Measurements from ENCODE around the gene ARHGAP21. TPM values are rescaled to one million over a fixed set of nuclear protein-coding genes. Genes with fewer than 3 reads are reported as not detected.

Gene ARHGAP21
- total RNA-seq, 1 experiment from 2014 or later = 11.6 TPM

DNA sequence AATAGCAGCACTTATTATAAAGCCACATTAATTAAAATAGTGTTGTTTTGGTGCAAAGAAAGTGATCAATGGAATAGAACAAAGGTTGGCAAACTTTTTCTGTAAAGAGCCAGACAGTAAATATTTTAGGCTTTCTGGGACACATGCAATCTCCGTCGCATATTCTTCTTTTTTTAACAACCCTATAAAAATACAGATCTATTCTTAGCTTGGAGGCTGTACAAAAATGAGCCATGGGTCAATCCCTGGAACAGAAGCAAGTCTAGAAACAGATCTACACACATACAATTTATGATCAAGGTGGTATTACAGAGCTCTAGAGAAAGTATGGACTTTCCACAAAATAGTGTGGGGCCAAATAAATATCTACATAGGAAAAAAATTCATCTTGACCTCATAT lies 71.8 kb downstream of the ARHGAP21 start:
- Histone ChIP-seq H3K27me3 (ENCODE audit: low read length) (no peaks in the 10 kb centered on the region), H3K9ac (ENCODE audit: low read length) (no peak overlapping the region), H3K9me3 (ENCODE audit: low read length) (no peaks in the 10 kb centered on the region), H4K20me1 (ENCODE audit: insufficient read depth, low read depth, low read length) (no peaks in the 10 kb centered on the region), H3K9me2 (replicated peaks; ENCODE audit: insufficient read depth, low read length) (no peaks in the 10 kb centered on the region), H3K4me3 (ENCODE audit: low read length) (no peak overlapping the region), H3K4me2 (ENCODE audit: low read depth, low read length, poor library complexity, severe bottlenecking) (no peak overlapping the region), H2AFZ (ENCODE audit: low read length) (no peak overlapping the region), H3K36me3 (ENCODE audit: insufficient read depth, low read length) (no peaks in the 10 kb centered on the region), H3K27ac (ENCODE audit: low read length) (no peak overlapping the region), H3K4me1 (ENCODE audit: low read length) (no peaks in the 10 kb centered on the region), H3K79me2 (ENCODE audit: low read length) (no peaks in the 10 kb centered on the region)
- no peak for DNase-seq

DNA sequence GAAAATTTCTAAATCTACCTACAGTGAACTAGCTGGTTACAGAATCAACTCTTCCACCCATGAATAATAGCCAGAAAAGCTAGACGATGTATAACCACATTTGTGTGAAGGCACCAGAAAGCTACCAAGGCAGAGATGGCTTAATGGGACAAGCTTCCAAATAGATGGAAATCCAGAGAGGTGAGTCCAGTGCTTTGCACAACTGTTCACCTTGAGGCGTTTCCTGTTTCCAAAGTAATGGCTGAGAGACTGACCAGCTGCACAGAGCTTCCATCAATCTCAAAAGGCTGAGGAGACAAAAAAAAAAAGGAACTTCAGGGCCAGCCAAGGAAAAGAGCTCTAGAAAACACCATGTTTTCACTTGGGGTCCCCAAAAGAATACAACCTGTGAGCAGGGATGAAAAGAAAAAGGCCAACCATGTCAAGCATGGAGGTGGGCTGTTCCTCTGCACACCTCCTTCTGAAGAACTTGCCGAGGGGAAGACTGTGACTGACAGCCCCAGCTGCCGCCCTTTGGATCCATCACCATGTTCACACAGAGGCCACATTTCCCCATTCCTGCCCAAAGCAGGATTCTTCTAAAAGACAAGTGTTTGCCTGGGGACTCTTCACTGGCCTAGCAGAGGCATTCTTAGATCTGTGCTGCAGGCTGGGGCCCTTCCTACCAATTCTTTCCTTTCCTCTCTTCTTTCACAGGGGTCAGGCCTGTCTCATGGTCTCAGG lies 72.9 kb downstream of the ARHGAP21 start:
- Histone ChIP-seq H3K36me3 (ENCODE audit: insufficient read depth, low read length) (no peaks in the 10 kb centered on the region), H3K4me1 (ENCODE audit: low read length) (no peaks in the 10 kb centered on the region), H3K9ac (ENCODE audit: low read length) (no peak overlapping the region), H3K4me3 (ENCODE audit: low read length) (no peak overlapping the region), H3K9me3 (ENCODE audit: low read length) (no peaks in the 10 kb centered on the region), H3K4me2 (ENCODE audit: low read depth, low read length, poor library complexity, severe bottlenecking) (no peak overlapping the region), H3K79me2 (ENCODE audit: low read length) (no peaks in the 10 kb centered on the region), H2AFZ (ENCODE audit: low read length) (no peak overlapping the region), H3K27me3 (ENCODE audit: low read length) (no peaks in the 10 kb centered on the region), H3K9me2 (replicated peaks; ENCODE audit: insufficient read depth, low read length) (no peaks in the 10 kb centered on the region), H3K27ac (ENCODE audit: low read length) (no peak overlapping the region), H4K20me1 (ENCODE audit: insufficient read depth, low read depth, low read length) (no peaks in the 10 kb centered on the region)
- DNase-seq = no peak

DNA sequence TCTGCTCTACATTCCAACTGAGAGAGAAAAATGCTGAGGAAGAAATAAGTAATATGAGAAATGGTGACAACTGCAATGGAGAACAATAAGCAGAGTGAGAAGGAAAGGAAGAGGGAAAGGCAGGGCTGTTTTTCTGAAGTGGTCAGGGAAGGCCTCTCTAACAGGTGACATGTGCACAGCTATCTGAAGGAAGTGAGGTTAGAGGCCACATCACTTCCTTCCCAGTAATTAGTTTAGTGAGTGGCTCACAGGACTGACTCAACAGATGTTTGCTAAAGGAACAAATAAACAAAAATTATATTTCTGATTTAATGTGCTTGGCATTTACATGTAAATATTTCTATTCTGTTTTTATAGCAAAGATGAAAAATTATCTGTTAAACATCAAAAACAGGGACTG lies 77.9 kb downstream of the ARHGAP21 start:
- H3K36me3 ChIP-seq (ENCODE audit: insufficient read depth, low read length) = no peaks in the 10 kb centered on the region
- DNase-seq = no peak
- no peak overlapping the region for H3K4me3 ChIP-seq (ENCODE audit: low read length)
- H3K79me2 ChIP-seq (ENCODE audit: low read length) = no peaks in the 10 kb centered on the region
- no peak overlapping the region for H3K4me2 ChIP-seq (ENCODE audit: low read depth, low read length, poor library complexity, severe bottlenecking)
- H3K27ac ChIP-seq (ENCODE audit: low read length) = no peak overlapping the region
- no peaks in the 10 kb centered on the region for H3K4me1 ChIP-seq (ENCODE audit: low read length)
- no peaks in the 10 kb centered on the region for H3K27me3 ChIP-seq (ENCODE audit: low read length)
- no peaks in the 10 kb centered on the region for H3K9me2 ChIP-seq (replicated peaks; ENCODE audit: insufficient read depth, low read length)
- H4K20me1 ChIP-seq (ENCODE audit: insufficient read depth, low read depth, low read length) = no peaks in the 10 kb centered on the region
- H2AFZ ChIP-seq (ENCODE audit: low read length) = no peak overlapping the region
- no peaks in the 10 kb centered on the region for H3K9me3 ChIP-seq (ENCODE audit: low read length)
- H3K9ac ChIP-seq (ENCODE audit: low read length) = no peak overlapping the region

DNA sequence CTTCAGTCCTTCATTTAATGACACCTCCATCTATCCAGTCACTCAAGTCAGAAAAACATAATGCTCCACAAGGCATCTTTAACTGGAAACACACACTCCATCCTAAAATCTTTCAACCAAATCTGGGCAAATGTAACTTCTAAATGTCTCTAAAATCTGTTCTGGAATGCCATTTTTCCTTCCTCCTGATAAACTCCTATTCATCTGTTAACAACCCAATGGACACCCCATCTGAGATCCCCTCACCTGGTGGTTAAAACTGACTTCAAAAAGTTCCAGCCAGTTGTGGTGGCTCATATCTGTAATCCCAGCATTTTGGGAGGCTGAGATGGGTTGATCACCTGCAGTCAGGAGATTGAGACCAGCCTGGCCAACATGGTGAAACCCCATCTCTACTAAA lies 78.7 kb downstream of the ARHGAP21 start:
- H3K4me2 ChIP-seq (ENCODE audit: low read depth, low read length, poor library complexity, severe bottlenecking) = no peak overlapping the region
- H3K9ac ChIP-seq (ENCODE audit: low read length) = no peak overlapping the region
- H3K27ac ChIP-seq (ENCODE audit: low read length) = no peak overlapping the region
- no peak overlapping the region for H2AFZ ChIP-seq (ENCODE audit: low read length)
- H3K36me3 ChIP-seq (ENCODE audit: insufficient read depth, low read length) = no peaks in the 10 kb centered on the region
- H3K27me3 ChIP-seq (ENCODE audit: low read length) = no peaks in the 10 kb centered on the region
- no peaks in the 10 kb centered on the region for H3K9me3 ChIP-seq (ENCODE audit: low read length)
- H3K4me3 ChIP-seq (ENCODE audit: low read length) = no peak overlapping the region
- H3K4me1 ChIP-seq (ENCODE audit: low read length) = no peaks in the 10 kb centered on the region
- no peak for DNase-seq
- no peaks in the 10 kb centered on the region for H3K9me2 ChIP-seq (replicated peaks; ENCODE audit: insufficient read depth, low read length)
- no peaks in the 10 kb centered on the region for H4K20me1 ChIP-seq (ENCODE audit: insufficient read depth, low read depth, low read length)
- H3K79me2 ChIP-seq (ENCODE audit: low read length) = no peaks in the 10 kb centered on the region

DNA sequence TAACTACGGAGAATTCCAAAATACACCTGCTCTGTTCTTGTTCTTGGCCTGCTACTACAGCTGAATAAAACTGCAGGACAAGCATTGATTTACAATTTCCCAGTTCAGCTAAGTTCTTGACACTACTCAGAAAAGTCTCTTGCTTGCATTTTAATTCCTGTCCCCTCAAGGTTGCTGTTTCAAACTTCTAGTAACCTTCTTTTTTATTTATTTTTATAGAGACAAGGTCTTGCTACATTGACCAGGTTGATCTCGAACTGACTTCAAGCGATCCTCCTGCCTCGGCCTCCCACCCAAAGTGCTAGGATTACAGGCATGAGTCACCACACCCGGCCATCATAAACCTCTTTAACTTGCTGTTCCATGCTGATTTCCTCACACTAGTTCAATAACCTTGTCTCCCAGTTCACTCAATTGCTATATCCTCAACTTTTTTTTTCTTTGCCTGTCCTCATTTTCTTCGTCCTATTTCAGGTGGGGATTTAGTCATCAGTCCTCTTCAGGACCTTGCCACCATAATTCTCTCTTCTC lies 79.9 kb downstream of the ARHGAP21 start:
- Histone ChIP-seq H3K9me3 (ENCODE audit: low read length) (no peaks in the 10 kb centered on the region), H3K9me2 (replicated peaks; ENCODE audit: insufficient read depth, low read length) (no peaks in the 10 kb centered on the region), H3K4me2 (ENCODE audit: low read depth, low read length, poor library complexity, severe bottlenecking) (no peak overlapping the region), H3K4me3 (ENCODE audit: low read length) (no peak overlapping the region), H4K20me1 (ENCODE audit: insufficient read depth, low read depth, low read length) (no peaks in the 10 kb centered on the region), H3K27ac (ENCODE audit: low read length) (no peak overlapping the region), H3K79me2 (ENCODE audit: low read length) (no peaks in the 10 kb centered on the region), H3K27me3 (ENCODE audit: low read length) (no peaks in the 10 kb centered on the region), H2AFZ (ENCODE audit: low read length) (no peak overlapping the region), H3K36me3 (ENCODE audit: insufficient read depth, low read length) (no peaks in the 10 kb centered on the region), H3K9ac (ENCODE audit: low read length) (no peak overlapping the region), H3K4me1 (ENCODE audit: low read length) (no peaks in the 10 kb centered on the region)
- DNase-seq = no peak

DNA sequence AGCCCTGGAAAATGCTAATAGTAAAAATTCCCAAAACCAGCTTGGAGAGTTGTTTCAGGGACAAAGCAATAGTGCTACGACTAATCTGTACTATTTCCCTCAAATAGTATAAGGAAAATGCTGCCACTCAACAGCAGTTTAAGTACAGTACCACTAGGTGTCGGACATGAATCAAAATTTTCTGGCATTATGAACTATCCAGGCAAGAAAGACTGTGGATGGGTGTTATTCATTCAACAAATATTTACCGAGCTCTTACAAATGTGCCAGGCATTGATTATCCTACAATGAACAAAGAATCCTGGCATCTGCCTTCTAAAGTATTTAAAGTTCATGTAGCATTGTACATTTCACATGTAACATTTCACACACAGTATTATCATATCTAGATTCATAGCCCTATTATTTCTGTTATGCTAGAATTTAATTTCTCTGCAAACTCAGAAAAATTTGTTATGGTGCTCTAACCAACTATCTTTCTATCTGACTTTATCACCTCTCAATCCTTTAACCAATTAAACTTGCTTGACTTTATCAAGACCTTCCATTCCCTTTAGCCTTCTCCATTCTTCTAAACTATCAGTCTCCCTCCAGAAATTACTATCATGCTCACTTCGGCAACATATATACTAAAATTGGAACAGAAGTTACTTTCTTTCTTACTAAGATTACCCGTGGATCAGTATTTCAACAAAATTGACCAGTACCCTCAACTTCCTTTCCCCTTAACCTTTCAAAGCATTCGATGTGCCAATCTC lies 80.6 kb downstream of the ARHGAP21 start:
- Histone ChIP-seq H3K9me3 (ENCODE audit: low read length) (no peaks in the 10 kb centered on the region), H3K27me3 (ENCODE audit: low read length) (no peaks in the 10 kb centered on the region), H4K20me1 (ENCODE audit: insufficient read depth, low read depth, low read length) (no peaks in the 10 kb centered on the region), H2AFZ (ENCODE audit: low read length) (no peak overlapping the region), H3K4me1 (ENCODE audit: low read length) (no peaks in the 10 kb centered on the region), H3K27ac (ENCODE audit: low read length) (no peak overlapping the region), H3K36me3 (ENCODE audit: insufficient read depth, low read length) (no peaks in the 10 kb centered on the region), H3K79me2 (ENCODE audit: low read length) (no peaks in the 10 kb centered on the region), H3K4me2 (ENCODE audit: low read depth, low read length, poor library complexity, severe bottlenecking) (no peak overlapping the region), H3K4me3 (ENCODE audit: low read length) (no peak overlapping the region), H3K9me2 (replicated peaks; ENCODE audit: insufficient read depth, low read length) (no peaks in the 10 kb centered on the region), H3K9ac (ENCODE audit: low read length) (no peak overlapping the region)
- DNase-seq = peak; percentile 69

DNA sequence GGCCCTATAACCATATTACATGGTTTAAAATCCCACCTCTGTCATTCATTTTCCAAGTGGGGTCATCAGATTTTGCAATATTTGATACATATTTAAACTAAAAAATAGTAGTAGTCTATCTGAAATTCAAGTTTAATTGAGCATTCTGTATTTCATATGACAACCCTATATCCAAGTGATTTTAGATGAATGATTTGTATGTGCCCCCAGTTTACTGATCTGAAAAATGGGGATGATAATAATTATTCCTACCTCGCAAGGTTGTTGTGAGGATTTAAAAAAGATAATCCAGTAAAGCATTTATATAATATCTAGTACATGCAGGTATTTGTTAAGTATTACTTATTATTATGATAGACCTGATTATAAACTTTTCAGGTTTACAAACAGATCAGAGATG lies 84.6 kb downstream of the ARHGAP21 start:
- Histone ChIP-seq H3K4me3 (ENCODE audit: low read length) (no peak overlapping the region), H3K9ac (ENCODE audit: low read length) (no peak overlapping the region)

DNA sequence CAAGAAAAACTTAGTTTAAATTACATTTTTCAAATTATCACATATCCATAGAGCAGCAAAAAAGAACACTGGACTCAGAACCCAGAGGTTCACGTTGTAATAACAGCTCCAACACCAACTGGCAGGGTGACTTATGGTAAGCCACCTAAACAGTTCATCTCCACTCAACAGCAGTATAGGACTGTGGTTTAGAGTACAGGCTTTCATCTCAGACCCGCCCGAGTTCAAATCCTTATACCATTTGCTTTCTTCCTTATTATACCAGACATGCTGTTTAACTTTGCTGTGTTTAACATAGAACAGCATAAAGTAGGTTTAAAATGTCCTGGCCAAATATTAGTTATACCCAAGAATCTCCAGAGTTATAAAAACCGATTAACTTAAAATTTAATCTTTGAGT lies 97.9 kb downstream of the ARHGAP21 start:
- Histone ChIP-seq H3K4me2 (ENCODE audit: low read depth, low read length, poor library complexity, severe bottlenecking) (no peak overlapping the region), H3K4me1 (ENCODE audit: low read length) (no peaks in the 10 kb centered on the region), H4K20me1 (ENCODE audit: insufficient read depth, low read depth, low read length) (no peaks in the 10 kb centered on the region), H2AFZ (ENCODE audit: low read length) (no peak overlapping the region), H3K27me3 (ENCODE audit: low read length) (no peaks in the 10 kb centered on the region), H3K27ac (ENCODE audit: low read length) (no peak overlapping the region), H3K36me3 (ENCODE audit: insufficient read depth, low read length) (no peaks in the 10 kb centered on the region), H3K9ac (ENCODE audit: low read length) (no peak overlapping the region), H3K9me2 (replicated peaks; ENCODE audit: insufficient read depth, low read length) (no peaks in the 10 kb centered on the region), H3K9me3 (ENCODE audit: low read length) (no peaks in the 10 kb centered on the region; the same call in 1 of the 2 replicates), H3K79me2 (ENCODE audit: low read length) (no peaks in the 10 kb centered on the region), H3K4me3 (ENCODE audit: low read length) (no peak overlapping the region)
- DNase-seq = no peak

More for the DNA sequence above, 84.6 kb downstream of the ARHGAP21 start:
- no peaks in the 10 kb centered on the region for H3K9me2 ChIP-seq (replicated peaks; ENCODE audit: insufficient read depth, low read length)
- no peaks in the 10 kb centered on the region for H4K20me1 ChIP-seq (ENCODE audit: insufficient read depth, low read depth, low read length)
- H3K4me2 ChIP-seq (ENCODE audit: low read depth, low read length, poor library complexity, severe bottlenecking) = no peak overlapping the region
- no peaks in the 10 kb centered on the region for H3K36me3 ChIP-seq (ENCODE audit: insufficient read depth, low read length)
- no peaks in the 10 kb centered on the region for H3K27me3 ChIP-seq (ENCODE audit: low read length)
- H3K79me2 ChIP-seq (ENCODE audit: low read length) = no peaks in the 10 kb centered on the region
- H3K9me3 ChIP-seq (ENCODE audit: low read length) = no peaks in the 10 kb centered on the region
- no peak overlapping the region for H2AFZ ChIP-seq (ENCODE audit: low read length)
- no peaks in the 10 kb centered on the region for H3K4me1 ChIP-seq (ENCODE audit: low read length)
- no peak overlapping the region for H3K27ac ChIP-seq (ENCODE audit: low read length)
- DNase-seq = no peak

All from Karpas-422 (cell line).